Neural progenitor cell (in vitro differentiated cells): ENCODE measurements around the gene PLAC8. TPM values are rescaled to one million over a fixed set of nuclear protein-coding genes. Genes with fewer than 3 reads are reported as not detected.
"Not testable (repeated sequence)": the region's sequence is repeated elsewhere in the genome, so short reads cannot be mapped to it uniquely, and the experiment has no call there.

ENCODE experiments used
- DNase-seq: peaks from one replicate; pipeline ENCODE4 v3.0.0-alpha.2; 2016; ENCODE audit warnings: low spot score
- H2AFZ ChIP-seq: fragments of 200-600 bp; sonication (generic); replicated peaks from 2 replicates; pipeline ENCODE4 v1.6.1; 2016; ENCODE audit warnings: antibody characterized with exemption
- H3F3A ChIP-seq: fragments of 200-600 bp; sonication (generic); 2 replicates; pipeline ENCODE4 v1.6.1; 2016; ENCODE audit warnings: antibody characterized with exemption, low read depth
- H3K27ac ChIP-seq: fragments of 200-600 bp; sonication (generic); 2 replicates; pipeline ENCODE4 v1.5.1; 2016; ENCODE audit warnings: mild to moderate bottlenecking
- H3K27me3 ChIP-seq: fragments of 200-600 bp; sonication (generic); 2 replicates; pipeline ENCODE4 v1.6.1; 2016; ENCODE audit warnings: mild to moderate bottlenecking, moderate library complexity
- H3K36me3 ChIP-seq: fragments of 200-600 bp; sonication (generic); 2 replicates; pipeline ENCODE4 v1.5.1; 2016
- H3K4me1 ChIP-seq: fragments of 200-600 bp; sonication (generic); 2 replicates; pipeline ENCODE4 v1.6.1; 2016; ENCODE audit warnings: mixed run types
- H3K4me2 ChIP-seq: fragments of 200-600 bp; sonication (generic); 2 replicates; pipeline ENCODE4 v1.6.1; 2016
- H3K4me3 ChIP-seq: fragments of 200-600 bp; sonication (generic); 2 replicates; pipeline ENCODE4 v1.5.1; 2016
- H3K79me2 ChIP-seq: fragments of 200-600 bp; sonication (generic); 2 replicates; pipeline ENCODE4 v1.6.1; 2016; ENCODE audit warnings: low read depth
- H3K9ac ChIP-seq: fragments of 200-600 bp; sonication (generic); 2 replicates; pipeline ENCODE4 v1.6.1; 2016
- H3K9me3 ChIP-seq: fragments of 200-600 bp; sonication (generic); 2 replicates; pipeline ENCODE4 v1.5.1; 2016; ENCODE audit warnings: low read depth
- H4K20me1 ChIP-seq: fragments of 200-600 bp; sonication (generic); 2 replicates; pipeline ENCODE4 v1.6.1; 2016; ENCODE audit warnings: low read depth
- H3K27ac Mint-ChIP-seq: 3 replicates; pipeline ENCODE4 v1.8.0; 2021; ENCODE audit warnings: mixed read lengths
- H3K27me3 Mint-ChIP-seq: 2 replicates; pipeline ENCODE4 v1.8.0; 2022; ENCODE audit warnings: low read depth, mild to moderate bottlenecking, inconsistent platforms, moderate library complexity, mixed read lengths; ENCODE audit not compliant: insufficient read depth
- H3K36me3 Mint-ChIP-seq: 3 replicates; pipeline ENCODE4 v1.8.0; 2021; ENCODE audit warnings: mixed read lengths
- H3K4me1 Mint-ChIP-seq: 3 replicates; pipeline ENCODE4 v1.8.0; 2021; ENCODE audit warnings: mixed read lengths
- H3K4me3 Mint-ChIP-seq: 3 replicates; pipeline ENCODE4 v1.8.0; 2021; ENCODE audit warnings: mild to moderate bottlenecking, moderate library complexity, mixed read lengths
- H3K9me3 Mint-ChIP-seq: 3 replicates; pipeline ENCODE4 v1.8.0; 2020; ENCODE audit warnings: mixed read lengths
- EZH2 ChIP-seq: fragments of 200-600 bp; sonication (generic); IDR thresholded peaks from 2 replicates; pipeline ENCODE4 v1.6.1; 2017; ENCODE audit warnings: antibody characterized with exemption, mild to moderate bottlenecking, moderate library complexity
- EZH2phosphoT487 ChIP-seq: fragments of 200-600 bp; sonication (generic); IDR thresholded peaks from 2 replicates; pipeline ENCODE4 v1.6.1; 2017; ENCODE audit warnings: antibody characterized with exemption
- total RNA-seq: library from RNA; depleted of rRNA; stranded (reverse); fragments of >200 nt; gene quantifications from 2 replicates; pipeline ENCODE4 v1.2.3, GENCODE V29; 2015; ENCODE audit warnings: low replicate concordance
- TF ChIP-seq, protein P1 (sequence below): fragments of 200-600 bp; sonication (generic); IDR thresholded peaks from 2 replicates; pipeline ENCODE4 v1.5.1; 2017; ENCODE audit warnings: antibody characterized with exemption, mild to moderate bottlenecking

Gene PLAC8
- total RNA-seq, 1 donor from 2014 or later = 0.15 TPM

DNA sequence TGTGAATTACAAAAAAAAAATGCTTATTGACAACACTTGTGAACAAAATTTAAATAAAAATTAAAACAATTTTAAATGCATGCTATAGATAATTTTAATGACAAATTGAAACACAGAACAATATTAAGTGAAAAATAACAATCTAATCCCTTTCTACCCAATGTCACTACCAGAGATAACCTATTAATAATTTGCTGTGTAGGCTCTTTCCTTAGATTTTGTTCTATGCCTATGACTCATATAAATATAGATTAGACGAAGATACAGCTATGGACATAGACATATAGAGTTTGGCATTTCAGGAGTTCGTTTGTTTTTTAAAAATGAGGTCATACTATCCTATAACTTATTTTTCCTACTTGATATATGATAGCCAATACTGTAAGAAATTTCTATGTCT, 18.1 kb downstream of the PLAC8 start:
- Histone ChIP-seq H3K27me3 (no peaks in the 10 kb centered on the region), H3K79me2 (no peaks in the 10 kb centered on the region), H3K27ac (no peak overlapping the region), H4K20me1 (no peaks in the 10 kb centered on the region), H3K9me3 (no peaks in the 10 kb centered on the region), H3K36me3 (no peaks in the 10 kb centered on the region), H3K9ac (no peak overlapping the region), H3K4me1 (no peaks in the 10 kb centered on the region), H3K4me3 (no peak overlapping the region), H3F3A (no peaks in the 10 kb centered on the region), H3K4me2 (no peak overlapping the region), H2AFZ (no peak overlapping the region)
- Mint-ChIP-seq H3K27ac (no peak overlapping the region), H3K27me3 (peaks cover 8% of the 10 kb centered on the region), H3K4me1 (peaks cover 6% of the 10 kb centered on the region), H3K4me3 (no peak overlapping the region), H3K9me3 (peaks cover 2% of the 10 kb centered on the region), H3K36me3 (peaks cover 1% of the 10 kb centered on the region)
- no peak for DNase-seq
- TF ChIP-seq EZH2phosphoT487 = no peak
- TF ChIP-seq, protein P1, sequence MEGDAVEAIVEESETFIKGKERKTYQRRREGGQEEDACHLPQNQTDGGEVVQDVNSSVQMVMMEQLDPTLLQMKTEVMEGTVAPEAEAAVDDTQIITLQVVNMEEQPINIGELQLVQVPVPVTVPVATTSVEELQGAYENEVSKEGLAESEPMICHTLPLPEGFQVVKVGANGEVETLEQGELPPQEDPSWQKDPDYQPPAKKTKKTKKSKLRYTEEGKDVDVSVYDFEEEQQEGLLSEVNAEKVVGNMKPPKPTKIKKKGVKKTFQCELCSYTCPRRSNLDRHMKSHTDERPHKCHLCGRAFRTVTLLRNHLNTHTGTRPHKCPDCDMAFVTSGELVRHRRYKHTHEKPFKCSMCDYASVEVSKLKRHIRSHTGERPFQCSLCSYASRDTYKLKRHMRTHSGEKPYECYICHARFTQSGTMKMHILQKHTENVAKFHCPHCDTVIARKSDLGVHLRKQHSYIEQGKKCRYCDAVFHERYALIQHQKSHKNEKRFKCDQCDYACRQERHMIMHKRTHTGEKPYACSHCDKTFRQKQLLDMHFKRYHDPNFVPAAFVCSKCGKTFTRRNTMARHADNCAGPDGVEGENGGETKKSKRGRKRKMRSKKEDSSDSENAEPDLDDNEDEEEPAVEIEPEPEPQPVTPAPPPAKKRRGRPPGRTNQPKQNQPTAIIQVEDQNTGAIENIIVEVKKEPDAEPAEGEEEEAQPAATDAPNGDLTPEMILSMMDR = no peak
- TF ChIP-seq EZH2 = no peak

DNA sequence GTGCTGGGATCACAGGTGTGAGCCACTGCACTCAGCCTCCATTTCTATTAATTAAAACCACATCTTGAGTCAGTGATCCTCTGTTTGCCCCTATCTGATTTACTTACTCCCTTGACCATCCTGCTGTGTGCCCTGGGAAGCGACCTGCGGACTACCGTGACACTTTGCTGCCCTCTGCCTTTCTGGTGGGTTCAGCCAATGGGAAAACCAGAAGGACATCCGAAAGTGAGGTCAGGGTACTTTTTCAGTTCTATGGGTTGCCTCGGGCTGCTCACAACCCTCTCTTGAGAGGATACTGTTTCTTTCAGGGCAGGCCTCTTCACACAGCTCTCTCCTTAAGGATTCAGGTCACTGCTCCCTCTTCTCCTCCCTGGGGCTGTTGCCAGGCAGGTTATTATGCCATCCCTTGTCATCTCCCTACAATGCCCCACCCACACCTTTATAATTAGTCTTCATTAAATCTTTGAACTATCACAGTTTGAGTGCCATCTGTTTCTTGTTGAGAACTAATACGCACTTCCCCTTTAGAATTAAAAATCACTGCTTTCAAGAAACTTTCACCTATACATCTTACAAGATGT, 21.4 kb downstream of the PLAC8 start:
- peaks cover 4% of the 10 kb centered on the region for H3K27me3 Mint-ChIP-seq
- peak overlapping the region; percentile 65 for H2AFZ ChIP-seq

DNA sequence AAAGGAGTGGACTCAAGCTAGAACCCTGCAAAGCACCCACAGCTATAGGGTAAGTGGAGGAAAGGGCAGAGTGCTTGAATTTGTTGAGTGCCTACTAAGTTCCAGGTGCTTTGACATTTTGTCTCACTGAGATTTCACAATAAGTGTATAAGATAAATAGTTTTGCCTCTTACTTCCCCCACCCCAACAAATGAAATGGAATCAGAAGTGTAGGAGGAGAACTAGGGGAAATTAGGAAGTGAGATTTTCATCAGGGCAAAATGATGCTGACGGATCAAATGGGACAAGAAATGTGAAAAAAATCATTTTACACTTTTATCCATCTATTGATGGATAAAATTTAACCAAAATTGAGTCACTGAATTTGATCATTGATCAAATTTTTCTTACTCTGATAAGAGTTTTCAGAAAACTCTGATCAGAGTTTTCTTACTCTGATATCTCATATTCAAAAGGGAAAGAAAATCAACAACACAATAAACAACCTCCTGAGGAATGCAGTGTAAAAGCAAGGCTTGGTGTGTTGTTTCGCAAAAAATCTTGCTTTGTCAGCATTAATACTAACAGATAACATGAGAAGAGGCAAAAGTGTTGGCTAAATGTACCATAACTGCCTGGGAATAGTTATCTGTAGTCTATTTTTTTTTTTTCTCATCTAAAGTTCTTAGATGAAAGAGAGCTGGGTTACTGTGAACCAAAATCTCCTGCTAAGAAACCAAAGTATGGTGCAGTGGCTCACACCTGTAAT, 24.9 kb downstream of the PLAC8 start:
- H3K4me1 ChIP-seq = no peaks in the 10 kb centered on the region
- H4K20me1 ChIP-seq = no peaks in the 10 kb centered on the region
- no peaks in the 10 kb centered on the region for H3K36me3 Mint-ChIP-seq
- H3K9me3 ChIP-seq = no peaks in the 10 kb centered on the region
- H3K9ac ChIP-seq = no peak overlapping the region
- H3K27me3 ChIP-seq = no peaks in the 10 kb centered on the region
- H3K36me3 ChIP-seq = no peaks in the 10 kb centered on the region
- H3K4me3 Mint-ChIP-seq = no peak overlapping the region
- H3K4me1 Mint-ChIP-seq = peaks cover 6% of the 10 kb centered on the region
- DNase-seq = no peak
- H3K79me2 ChIP-seq = no peaks in the 10 kb centered on the region
- H3K9me3 Mint-ChIP-seq = no peaks in the 10 kb centered on the region
- H3F3A ChIP-seq = no peaks in the 10 kb centered on the region
- no peak overlapping the region for H3K27ac Mint-ChIP-seq
- H3K27ac ChIP-seq = no peak overlapping the region
- H3K4me2 ChIP-seq = no peak overlapping the region
- no peak overlapping the region for H3K4me3 ChIP-seq
- no peak for TF ChIP-seq EZH2
- TF ChIP-seq, protein P1 = no peak
- no peak overlapping the region for H2AFZ ChIP-seq
- peaks cover 5% of the 10 kb centered on the region for H3K27me3 Mint-ChIP-seq

More for the DNA sequence above, 21.4 kb downstream of the PLAC8 start:
- Histone ChIP-seq H3K9me3 (no peaks in the 10 kb centered on the region), H3K27me3 (no peaks in the 10 kb centered on the region), H3F3A (no peaks in the 10 kb centered on the region), H3K4me3 (no peak overlapping the region), H3K4me2 (no peak overlapping the region), H3K36me3 (no peaks in the 10 kb centered on the region), H3K27ac (no peak overlapping the region), H3K9ac (no peak overlapping the region), H4K20me1 (no peaks in the 10 kb centered on the region), H3K4me1 (no peaks in the 10 kb centered on the region), H3K79me2 (no peaks in the 10 kb centered on the region)
- Mint-ChIP-seq H3K36me3 (no peaks in the 10 kb centered on the region), H3K9me3 (no peaks in the 10 kb centered on the region), H3K27ac (no peak overlapping the region), H3K4me3 (no peak overlapping the region), H3K4me1 (peaks cover 6% of the 10 kb centered on the region)
- TF ChIP-seq EZH2phosphoT487 = no peak
- no peak for TF ChIP-seq EZH2
- TF ChIP-seq, protein P1 = peak; percentile 36
- peak; percentile 58 for DNase-seq

DNA sequence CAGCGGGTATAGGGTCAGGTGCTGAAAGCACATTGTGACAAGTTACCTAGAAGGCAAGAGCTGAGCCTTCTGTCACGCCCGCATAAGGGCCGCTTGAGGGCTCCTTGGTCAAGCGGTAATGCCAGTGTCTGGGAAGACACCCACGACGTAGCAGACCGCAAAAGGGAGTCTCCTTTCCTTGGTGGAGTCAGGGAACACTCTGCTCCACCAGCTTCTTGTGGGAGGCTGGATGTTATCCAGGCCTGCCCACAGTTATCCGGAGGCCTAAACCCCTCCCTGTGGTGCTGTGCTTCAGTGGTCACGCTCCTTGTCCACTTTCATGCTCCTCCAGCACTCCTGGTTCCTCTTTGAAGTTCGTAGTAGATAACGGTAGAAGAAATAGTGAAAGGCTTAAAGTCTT, 29.6 kb downstream of the PLAC8 start:
- not testable (repeated sequence) for H3K36me3 Mint-ChIP-seq, H3K4me2 ChIP-seq, H3K4me1 Mint-ChIP-seq, H3K4me3 Mint-ChIP-seq, H3K79me2 ChIP-seq, H3K4me3 ChIP-seq, H3K27ac Mint-ChIP-seq, DNase-seq, H3K36me3 ChIP-seq, H3K9me3 Mint-ChIP-seq, H3K27me3 Mint-ChIP-seq, H3K27ac ChIP-seq, H3K9ac ChIP-seq, H3K9me3 ChIP-seq, H3F3A ChIP-seq, H4K20me1 ChIP-seq, H3K27me3 ChIP-seq, H3K4me1 ChIP-seq
- peak overlapping the region; percentile 76 for H2AFZ ChIP-seq
